Transverse colon (tissue), 4 donors: ENCODE data around the gene PCDHB16. TPM values are rescaled to one million over a fixed set of nuclear protein-coding genes. Genes with fewer than 3 reads are reported as not detected.
"Not testable (repeated sequence)": the region's sequence is repeated elsewhere in the genome, so short reads cannot be mapped to it uniquely, and the experiment has no call there.

Experiments used
- DNase-seq: peaks from one replicate; pipeline ENCODE4 v3.0.0-alpha.2; 2019
- H3K27ac ChIP-seq, 4 donors: fragments of 200-600 bp; sonication (generic); 2 replicates each; pipeline ENCODE4 v1.5.1; 2016 to 2018; ENCODE audit warnings: inconsistent platforms in 4 of 4
- H3K27me3 ChIP-seq: fragments of 200-600 bp; sonication (generic); 2 replicates; pipeline ENCODE4 v1.5.1; 2017; ENCODE audit warnings: inconsistent platforms
- H3K36me3 ChIP-seq, 4 donors: fragments of 200-600 bp; sonication (generic); 2 replicates each; pipeline ENCODE4 v1.5.1; 2017 to 2019; ENCODE audit warnings: inconsistent platforms in 4 of 4
- H3K4me1 ChIP-seq, 4 donors: fragments of 200-600 bp; sonication (generic); 2 replicates each; pipeline ENCODE4 v1.5.1; 2017 to 2020; ENCODE audit warnings: inconsistent platforms in 4 of 4
- H3K4me3 ChIP-seq, 4 donors: fragments of 200-600 bp; sonication (generic); 1 replicate in 1 of 4; 2 replicates in 3 of 4; pipeline versions ENCODE4 v1.5.1 to v1.6.1; 2017 to 2019; ENCODE audit warnings: inconsistent platforms in 4 of 4
- H3K9me3 ChIP-seq, 2 donors: fragments of 200-600 bp; sonication (generic); 2 replicates each; pipeline ENCODE4 v1.5.1; 2017 to 2019; ENCODE audit warnings: inconsistent platforms in 2 of 2
- EP300 ChIP-seq: sonication (generic); formaldehyde crosslinking; IDR thresholded peaks from one replicate; pipeline ENCODE4 v1.6.1; 2017; ENCODE audit warnings: antibody characterized with exemption, low read depth
- POLR2A ChIP-seq: fragments of 450-650 bp; IDR thresholded peaks from one replicate; pipeline ENCODE4 v1.6.1; 2016; ENCODE audit warnings: antibody characterized with exemption, mild to moderate bottlenecking, moderate library complexity
- POLR2AphosphoS5 ChIP-seq, 3 donors: sonication (generic); formaldehyde crosslinking; IDR thresholded peaks; one replicate each; pipeline ENCODE4 v1.6.1; 2016; ENCODE audit warnings: antibody characterized with exemption in 3 of 3
- WGBS, 2 donors: methylation state at CpG; one replicate each; pipeline ENCODE4 v1.1.5; 2018; ENCODE audit warnings: low coverage in 1 of 2; 5-methylcytosine and 5-hydroxymethylcytosine counted together
- in situ Hi-C, 4 donors: fragments of 200-750 bp; cut with MboI; loops; one replicate each; pipeline versions ENCODE4 v1.15.0 to v1.15.1; 2017; ENCODE audit warnings: low sequenced_read_pairs in 3 of 4, low pct_ligation_motif_present in 1 of 4, low pct_unique_long_range_greater_than_20kb in 1 of 4
- intact Hi-C: fragments of 100-400 bp; cut with DNase I; formaldehyde crosslinking; loops from one replicate; pipeline ENCODE4 v1.15.1; 2023; ENCODE audit warnings: low total_unique reads
- total RNA-seq, 4 donors: library from RNA; depleted of rRNA; stranded (reverse); fragments of >200 nt; gene quantifications; one replicate each; pipeline ENCODE4 v1.1.0, GENCODE V29; 2016
- TF ChIP-seq, protein P1 (sequence below), 5 experiments: fragments of 200-600 bp in 3 of 5; fragments of 450-650 bp in 2 of 5; sonication (generic) in 3 of 5; IDR thresholded peaks; 1 replicate in 2 of 5; 2 replicates in 3 of 5; pipeline ENCODE4 v1.5.1; 2016 to 2017; ENCODE audit warnings: antibody characterized with exemption in 5 of 5, inconsistent platforms in 3 of 5, mild to moderate bottlenecking in 2 of 5, moderate library complexity in 1 of 5

PCDHB16 gene
- total RNA-seq, 4 donors from 2014 or later: 0.20 to 1.6 (median 0.65) TPM

- in situ Hi-C loops: no loop called here
- intact Hi-C loops: no loop called here
- TF ChIP-seq POLR2A (no peak), POLR2AphosphoS5 (IDR thresholded peaks at IDR 0.05) (no peak), EP300 (no peak)
- TF ChIP-seq, protein P1, sequence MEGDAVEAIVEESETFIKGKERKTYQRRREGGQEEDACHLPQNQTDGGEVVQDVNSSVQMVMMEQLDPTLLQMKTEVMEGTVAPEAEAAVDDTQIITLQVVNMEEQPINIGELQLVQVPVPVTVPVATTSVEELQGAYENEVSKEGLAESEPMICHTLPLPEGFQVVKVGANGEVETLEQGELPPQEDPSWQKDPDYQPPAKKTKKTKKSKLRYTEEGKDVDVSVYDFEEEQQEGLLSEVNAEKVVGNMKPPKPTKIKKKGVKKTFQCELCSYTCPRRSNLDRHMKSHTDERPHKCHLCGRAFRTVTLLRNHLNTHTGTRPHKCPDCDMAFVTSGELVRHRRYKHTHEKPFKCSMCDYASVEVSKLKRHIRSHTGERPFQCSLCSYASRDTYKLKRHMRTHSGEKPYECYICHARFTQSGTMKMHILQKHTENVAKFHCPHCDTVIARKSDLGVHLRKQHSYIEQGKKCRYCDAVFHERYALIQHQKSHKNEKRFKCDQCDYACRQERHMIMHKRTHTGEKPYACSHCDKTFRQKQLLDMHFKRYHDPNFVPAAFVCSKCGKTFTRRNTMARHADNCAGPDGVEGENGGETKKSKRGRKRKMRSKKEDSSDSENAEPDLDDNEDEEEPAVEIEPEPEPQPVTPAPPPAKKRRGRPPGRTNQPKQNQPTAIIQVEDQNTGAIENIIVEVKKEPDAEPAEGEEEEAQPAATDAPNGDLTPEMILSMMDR (IDR thresholded peaks at IDR 0.05): no peak
- peaks cover 14 to 37% of the 10 kb centered on the region in 2 donors for H3K9me3 ChIP-seq
- no peaks in the 10 kb centered on the region for H3K27me3 ChIP-seq
- H3K36me3 ChIP-seq: no peaks in the 10 kb centered on the region
- H3K4me3 ChIP-seq: no peak overlapping the region
- no peaks in the 10 kb centered on the region for H3K4me1 ChIP-seq
- no peak for DNase-seq
- H3K27ac ChIP-seq: no peak overlapping the region
- 51 to 59% methylated on average over 14 to 21 of the region's 21 CpGs for WGBS, 2 donors
Measured at GRCh38 chr5:141155540-141156374, 26.4 kb upstream of the PCDHB16 start.

- in situ Hi-C loops, H3K27me3 ChIP-seq, H3K4me3 ChIP-seq, H3K36me3 ChIP-seq, H3K4me1 ChIP-seq, DNase-seq, intact Hi-C loops, H3K27ac ChIP-seq: not testable (repeated sequence)
- H3K9me3 ChIP-seq: peaks cover 12 to 30% of the 10 kb centered on the region in 2 donors
- 75% methylated on average over 25 of the region's 38 CpGs; no CpG with 5 or more reads in 1 of the 2 donors for WGBS, 2 donors
Measured at GRCh38 chr5:141157356-141157755, 24.8 kb upstream of the PCDHB16 start.

DNA sequence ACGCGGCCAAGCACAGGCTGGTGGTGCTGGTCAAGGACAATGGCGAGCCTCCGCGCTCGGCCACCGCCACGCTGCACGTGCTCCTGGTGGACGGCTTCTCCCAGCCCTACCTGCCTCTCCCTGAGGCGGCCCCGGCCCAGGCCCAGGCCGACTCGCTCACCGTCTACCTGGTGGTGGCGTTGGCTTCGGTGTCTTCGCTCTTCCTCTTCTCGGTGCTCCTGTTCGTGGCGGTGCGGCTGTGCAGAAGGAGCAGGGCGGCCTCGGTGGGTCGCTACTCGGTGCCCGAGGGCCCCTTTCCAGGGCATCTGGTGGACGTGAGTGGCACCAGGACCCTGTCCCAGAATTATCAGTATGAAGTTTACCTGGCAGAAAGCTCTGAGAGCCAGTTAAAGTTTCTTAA lies 24.3 kb upstream of the PCDHB16 start:
- intact Hi-C loops, H3K27me3 ChIP-seq, in situ Hi-C loops, H3K4me1 ChIP-seq, H3K27ac ChIP-seq, DNase-seq, H3K4me3 ChIP-seq, H3K36me3 ChIP-seq: not testable (repeated sequence)
- WGBS, 2 donors: 69% methylated on average over 8 of the region's 28 CpGs; no CpG with 5 or more reads in 1 of the 2 donors
- peaks cover 12 to 31% of the 10 kb centered on the region in 2 donors for H3K9me3 ChIP-seq

DNA sequence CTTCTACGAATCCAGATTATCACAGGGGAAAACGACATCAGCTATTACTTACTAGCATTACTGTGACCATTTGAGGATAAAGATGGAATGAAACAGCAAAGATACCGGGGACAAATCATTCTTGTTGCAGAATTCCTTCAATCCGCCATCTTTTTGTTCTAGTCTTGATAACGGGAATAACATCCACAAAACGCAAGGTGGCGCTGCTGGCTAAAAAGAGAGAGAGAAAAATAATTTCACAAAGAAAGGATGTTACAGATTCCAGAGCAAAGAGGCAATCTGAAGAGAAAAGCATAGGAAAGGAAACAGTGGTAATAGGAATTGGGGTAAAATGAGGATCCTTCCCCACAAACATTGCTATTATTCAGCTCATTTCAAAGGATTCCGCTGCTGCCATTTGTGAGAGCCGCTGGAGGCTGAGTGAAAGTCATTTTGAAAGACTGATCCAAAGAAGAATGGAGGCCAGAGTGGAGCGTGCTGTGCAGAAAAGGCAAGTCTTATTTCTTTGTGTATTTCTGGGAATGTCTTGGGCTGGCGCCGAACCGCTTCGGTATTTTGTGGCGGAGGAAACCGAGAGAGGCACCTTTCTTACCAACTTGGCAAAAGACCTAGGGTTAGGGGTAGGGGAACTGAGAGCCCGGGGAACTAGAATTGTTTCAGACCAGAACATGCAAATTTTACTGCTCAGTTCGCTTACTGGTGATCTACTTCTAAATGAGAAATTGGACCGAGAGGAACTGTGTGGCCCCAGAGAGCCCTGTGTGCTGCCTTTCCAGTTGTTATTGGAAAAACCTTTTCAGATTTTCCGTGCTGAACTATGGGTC lies 9.6 kb upstream of the PCDHB16 start, which contains the start of gene PCDHB7:
TSS of gene PCDHB7 (plus strand) at position 264 of the 824 bp plus-strand sequence. CDS start at position 456, 192 bp downstream.
- peak within 1 kb of the TSS in 1 of 4 donors; percentile 15 for H3K4me3 ChIP-seq
- H3K27ac ChIP-seq: no peak within 1 kb of the TSS
- H3K27me3 ChIP-seq: peaks cover 12% of the 10 kb centered on the region
- intact Hi-C loops: no loop called here
- no peak for TF ChIP-seq EP300
- TF ChIP-seq POLR2AphosphoS5 (IDR thresholded peaks at IDR 0.05): no peak
- TF ChIP-seq POLR2A: no peak
- TF ChIP-seq, protein P1 (IDR thresholded peaks at IDR 0.05): peak in 2 of 5 experiments; percentile 15 to 25
- H3K4me1 ChIP-seq: no peaks in the 10 kb centered on the region
- DNase-seq: no peak
- in situ Hi-C loops: no loop called here
- H3K9me3 ChIP-seq: peaks cover 25 to 35% of the 10 kb centered on the region in 2 donors
- 35 to 49% methylated on average over 11 to 20 of the region's 20 CpGs for WGBS, 2 donors
- H3K36me3 ChIP-seq: no peaks in the 10 kb centered on the region

DNA sequence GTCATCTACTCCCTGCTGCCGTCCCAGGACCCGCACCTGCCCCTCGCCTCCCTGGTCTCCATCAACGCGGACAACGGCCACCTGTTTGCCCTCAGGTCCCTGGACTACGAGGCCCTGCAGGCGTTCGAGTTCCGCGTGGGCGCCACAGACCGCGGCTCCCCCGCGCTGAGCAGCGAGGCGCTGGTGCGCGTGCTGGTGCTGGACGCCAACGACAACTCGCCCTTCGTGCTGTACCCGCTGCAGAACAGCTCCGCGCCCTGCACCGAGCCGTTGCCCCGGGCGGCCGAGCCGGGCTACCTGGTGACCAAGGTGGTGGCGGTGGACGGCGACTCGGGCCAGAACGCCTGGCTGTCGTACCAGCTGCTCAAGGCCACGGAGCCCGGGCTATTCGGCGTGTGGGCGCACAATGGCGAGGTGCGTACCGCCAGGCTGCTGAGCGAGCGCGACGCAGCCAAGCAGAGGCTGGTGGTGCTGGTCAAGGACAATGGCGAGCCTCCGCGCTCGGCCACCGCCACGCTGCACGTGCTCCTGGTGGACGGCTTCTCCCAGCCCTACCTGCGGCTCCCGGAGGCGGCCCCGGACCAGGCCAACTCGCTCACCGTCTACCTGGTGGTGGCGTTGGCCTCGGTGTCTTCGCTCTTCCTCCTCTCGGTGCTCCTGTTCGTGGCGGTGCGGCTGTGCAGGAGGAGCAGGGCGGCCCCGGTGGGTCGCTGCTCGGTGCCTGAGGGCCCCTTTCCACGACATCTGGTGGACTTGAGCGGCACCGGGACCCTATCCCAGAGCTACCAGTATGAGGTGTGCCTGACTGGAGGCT lies 7.7 kb upstream of the PCDHB16 start:
- H3K9me3 ChIP-seq: peaks cover 30 to 34% of the 10 kb centered on the region in 2 donors
- DNase-seq, H3K4me3 ChIP-seq, H3K27ac ChIP-seq, in situ Hi-C loops, H3K36me3 ChIP-seq, H3K4me1 ChIP-seq, intact Hi-C loops: not testable (repeated sequence)
- 73 to 80% methylated on average over 10 to 66 of the region's 79 CpGs for WGBS, 2 donors
- H3K27me3 ChIP-seq: peaks cover 18% of the 10 kb centered on the region
